GM19240 (cell line): Measurements from ENCODE around the gene CXXC1.
"Not testable (repeated sequence)": the region's sequence is repeated elsewhere in the genome, so short reads cannot be mapped to it uniquely, and the experiment has no call there.

ENCODE experiments used
- DNase-seq: peaks from one replicate; pipeline ENCODE4 v3.0.0; 2011; ENCODE audit warnings: low spot score; ENCODE audit not compliant: insufficient read length

CXXC1 gene

DNA sequence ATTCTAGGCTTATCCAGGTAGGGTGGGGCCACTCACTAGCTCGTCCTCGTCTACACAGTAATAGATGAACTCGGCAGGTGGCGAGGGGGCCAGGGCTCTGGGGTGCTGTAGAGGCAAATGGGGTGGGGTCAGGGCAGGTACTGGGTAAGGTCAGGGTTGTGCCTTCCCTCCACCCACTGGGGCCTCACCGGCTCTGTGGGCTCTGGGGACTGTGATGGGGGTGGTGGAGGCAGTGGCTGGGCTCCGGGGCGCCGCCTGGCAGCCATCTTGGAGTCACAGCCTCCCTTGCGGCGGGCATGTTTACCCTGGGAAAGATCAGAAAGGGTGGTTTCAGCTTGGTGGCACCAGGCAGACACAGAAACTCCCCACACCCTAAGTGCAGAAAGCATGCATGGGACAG, 12.6 kb downstream of the CXXC1 start:
- no peak for DNase-seq

DNA sequence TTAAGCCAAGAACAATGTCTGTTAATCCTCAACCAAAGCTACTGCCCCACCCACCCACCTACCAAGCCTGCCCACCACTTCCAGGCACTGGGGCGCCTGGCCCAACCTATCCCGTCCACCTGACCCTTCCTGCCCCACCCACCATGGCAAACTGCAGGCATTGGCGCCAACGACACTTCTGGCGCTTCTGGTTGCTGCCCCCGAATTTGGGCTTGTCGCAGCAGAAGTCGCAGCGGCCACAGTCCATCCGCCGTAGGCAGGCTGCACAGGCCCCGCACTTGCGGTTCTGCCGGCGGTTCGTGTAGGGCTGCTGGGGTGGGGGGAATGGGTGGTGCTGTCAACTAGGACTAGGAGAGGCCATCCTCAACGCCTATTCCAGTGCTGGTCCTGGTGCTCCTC, 13.4 kb downstream of the CXXC1 start:
- DNase-seq: no peak

DNA sequence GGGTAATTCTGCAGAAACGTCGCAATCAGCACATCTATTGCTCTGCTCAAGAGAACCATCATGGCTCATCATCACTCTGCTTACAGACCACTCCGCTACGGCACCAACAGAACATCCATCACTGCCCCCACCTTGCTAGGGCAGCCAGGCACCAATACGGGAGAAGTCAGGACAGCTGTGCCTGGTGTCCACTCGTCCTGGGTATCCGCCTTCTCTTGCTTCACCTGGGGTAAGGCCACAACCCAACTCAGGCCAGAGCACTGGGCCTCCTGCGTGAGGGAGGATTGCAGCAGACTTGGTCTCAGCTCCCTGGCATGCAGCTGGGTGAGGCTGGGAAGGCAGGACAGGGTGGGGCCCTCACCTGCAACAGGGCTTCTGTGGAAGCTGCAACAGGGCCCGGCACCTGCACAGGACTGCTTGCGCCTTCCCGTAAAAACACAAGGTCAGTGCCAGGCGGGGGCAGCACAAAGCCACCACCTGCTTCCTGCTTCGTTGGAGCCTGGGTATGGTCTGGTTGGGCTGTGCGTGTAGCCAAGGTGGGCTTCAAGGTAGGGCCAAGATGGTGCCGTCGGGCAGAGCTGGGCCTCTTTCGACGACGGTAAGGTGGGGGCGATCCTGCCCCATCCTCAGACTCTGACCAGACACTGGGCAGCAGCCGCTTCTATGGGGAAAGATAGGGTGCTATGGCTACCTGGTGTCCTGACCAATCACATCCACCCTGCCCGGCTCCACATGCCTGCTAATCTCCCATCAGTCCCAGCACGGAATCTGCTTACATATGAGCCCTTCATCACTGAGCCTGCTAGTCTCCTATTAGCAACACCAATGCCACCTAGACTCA, 14.1 kb downstream of the CXXC1 start:
- no peak for DNase-seq

DNA sequence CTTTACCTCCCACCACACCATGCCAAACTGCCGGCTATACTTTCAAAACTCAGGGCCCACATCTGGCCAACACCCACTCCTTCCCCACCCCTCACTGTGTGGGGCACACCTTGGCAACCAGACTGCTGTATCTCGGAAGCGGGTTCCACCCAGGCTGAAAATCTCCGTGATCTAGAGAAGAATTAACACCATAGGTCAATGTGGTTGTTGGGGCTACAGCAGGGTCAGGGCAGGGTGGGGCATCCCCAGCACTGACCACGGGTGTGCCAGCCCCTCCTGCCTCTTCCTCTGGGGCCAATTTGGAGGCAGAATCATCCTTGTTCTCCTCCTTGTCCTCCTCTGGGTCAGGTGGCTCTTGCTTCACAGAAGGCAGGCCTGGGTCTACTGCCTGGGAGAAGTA, 14.9 kb downstream of the CXXC1 start:
- DNase-seq: no peak

GRCh38 chr18:50268022-50268747, 19.3 kb downstream of the CXXC1 start:
- peak; percentile 97 for DNase-seq

GRCh38 chr18:50266248-50266704, 21.2 kb downstream of the CXXC1 start, which contains the start of gene CFAP53:
Gene CFAP53, minus strand, starts transcription at chr18:50266495. Its CDS starts 91 bp downstream, at chr18:50266404.
- DNase-seq: peak; percentile 86

DNA sequence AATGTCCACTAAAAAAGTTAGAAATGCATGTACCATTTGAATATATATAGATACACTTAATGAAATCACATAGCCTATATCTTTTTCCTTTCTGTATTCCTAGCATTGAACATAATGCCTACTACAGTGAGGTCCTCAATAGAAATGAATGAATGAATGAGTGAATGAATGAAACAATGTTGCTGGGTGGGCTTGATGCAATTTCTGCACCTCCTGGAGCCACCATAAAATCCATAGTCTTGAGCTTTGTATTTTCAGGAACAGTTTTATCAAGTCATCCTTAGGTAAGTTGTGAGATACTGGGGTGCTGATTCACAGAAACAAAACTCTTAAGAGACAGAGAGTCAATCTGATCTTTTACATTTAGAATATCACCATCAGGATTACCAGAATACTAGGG, 24.5 kb downstream of the CXXC1 start:
- DNase-seq: no peak

DNA sequence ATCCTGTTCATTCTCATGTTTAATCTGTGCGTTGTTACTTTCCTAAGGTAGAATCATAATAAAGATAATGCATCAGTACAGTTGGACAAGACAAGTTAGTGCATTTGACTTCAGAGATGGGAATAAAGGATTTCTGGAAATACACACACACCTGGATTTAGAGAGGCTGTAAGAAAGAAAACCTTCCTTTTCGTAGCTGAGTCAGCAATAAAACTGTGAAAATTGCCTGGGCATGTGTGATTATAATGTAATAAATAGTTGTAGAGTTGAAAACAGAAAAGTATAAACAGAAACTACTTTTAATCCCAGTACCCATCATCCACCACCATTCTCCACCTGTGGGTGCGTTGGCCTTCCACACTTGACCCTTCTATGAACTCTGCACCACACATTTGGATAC, 36.6 kb downstream of the CXXC1 start:
- DNase-seq: no peak

- DNase-seq: no peak
These were observed 37.9 kb downstream of the CXXC1 start for GRCh38 chr18:50249576-50249975.

DNA sequence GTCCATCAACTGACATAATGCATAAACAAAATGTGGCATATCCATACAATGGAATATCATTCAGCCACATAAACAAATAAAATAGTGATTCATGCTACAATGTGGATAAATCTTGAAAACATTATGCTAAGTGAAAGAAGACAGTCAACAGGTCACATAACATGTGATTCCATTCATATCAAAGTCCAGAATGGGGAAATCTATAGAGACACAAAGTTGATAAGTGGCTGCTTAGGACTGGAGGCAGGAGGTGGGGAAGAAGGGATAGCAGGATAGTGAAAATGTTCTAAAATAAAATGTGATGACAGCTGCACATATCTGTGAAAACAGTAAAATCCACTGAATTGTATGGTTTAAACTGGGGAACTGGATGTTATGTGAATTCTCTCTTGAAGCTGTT, 39.9 kb downstream of the CXXC1 start:
- no peak for DNase-seq

- not testable (repeated sequence) for DNase-seq
These were observed 45.7 kb downstream of the CXXC1 start for GRCh38 chr18:50241768-50242167.

DNA sequence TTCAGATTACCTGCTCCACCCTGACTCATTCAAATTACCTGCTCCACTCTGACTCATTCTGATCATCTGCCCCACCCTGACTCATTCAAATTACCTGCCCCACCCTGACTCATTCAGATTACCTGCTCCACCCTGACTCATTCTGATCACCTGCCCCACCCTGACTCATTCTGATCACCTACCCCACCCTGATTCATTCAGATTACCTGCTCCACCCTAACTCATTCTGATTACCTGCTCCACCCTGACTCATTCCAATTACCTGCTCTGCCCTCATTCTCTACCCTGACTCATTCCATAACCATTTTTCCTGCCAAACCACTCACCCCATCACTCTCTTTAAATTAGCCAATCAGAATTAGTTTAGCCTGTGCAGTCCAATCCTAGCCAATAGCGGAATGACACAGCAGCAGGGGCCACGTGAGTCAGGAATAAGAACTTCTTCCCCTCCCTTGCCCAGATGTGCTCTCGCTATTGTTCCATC, 47.4 kb downstream of the CXXC1 start:
- DNase-seq: no peak

- DNase-seq: no peak
These were observed 55.1 kb downstream of the CXXC1 start for GRCh38 chr18:50232419-50232818.
